KOPT-K1 (cell line): ENCODE results near the gene RALGAPA2.

Experiments used
- H3K27ac ChIP-seq: fragments of 200-600 bp; sonication (generic); 2 replicates; pipeline ENCODE4 v1.5.1; 2016; ENCODE audit warnings: antibody characterized with exemption, mild to moderate bottlenecking, low read depth, low read length; ENCODE audit not compliant: poor library complexity, severe bottlenecking
- H3K36me3 ChIP-seq: fragments of 200-600 bp; sonication (generic); 2 replicates; pipeline ENCODE4 v1.5.1; 2017; ENCODE audit warnings: antibody characterized with exemption, mild to moderate bottlenecking, low read length, moderate library complexity; ENCODE audit not compliant: insufficient read depth
- H3K9me3 ChIP-seq: fragments of 200-600 bp; sonication (generic); 2 replicates; pipeline ENCODE4 v1.5.1; 2017; ENCODE audit warnings: antibody characterized with exemption, low read length, mild to moderate bottlenecking; ENCODE audit not compliant: insufficient read depth, poor library complexity, severe bottlenecking

Gene RALGAPA2

GRCh38 chr20:20679316-20679715 lies 33.1 kb downstream of the RALGAPA2 start:
- Histone ChIP-seq H3K27ac (no peak overlapping the region), H3K36me3 (no peaks in the 10 kb centered on the region), H3K9me3 (no peaks in the 10 kb centered on the region)

GRCh38 chr20:20677186-20677585 lies 35.3 kb downstream of the RALGAPA2 start:
- no peaks in the 10 kb centered on the region for H3K36me3 ChIP-seq
- no peaks in the 10 kb centered on the region for H3K9me3 ChIP-seq
- no peak overlapping the region for H3K27ac ChIP-seq

- Histone ChIP-seq H3K36me3 (no peaks in the 10 kb centered on the region), H3K9me3 (no peaks in the 10 kb centered on the region), H3K27ac (no peak overlapping the region)
These were observed 43.8 kb downstream of the RALGAPA2 start for GRCh38 chr20:20668639-20669038.

- no peaks in the 10 kb centered on the region for H3K9me3 ChIP-seq
- no peaks in the 10 kb centered on the region for H3K36me3 ChIP-seq
- no peak overlapping the region for H3K27ac ChIP-seq
These were observed 46.1 kb downstream of the RALGAPA2 start for GRCh38 chr20:20666359-20666758.

- Histone ChIP-seq H3K27ac (no peak overlapping the region), H3K9me3 (no peaks in the 10 kb centered on the region)
These were observed 46.7 kb downstream of the RALGAPA2 start for GRCh38 chr20:20665606-20666332.

GRCh38 chr20:20664795-20665589 lies 47.5 kb downstream of the RALGAPA2 start:
- Histone ChIP-seq H3K27ac (no peak overlapping the region), H3K9me3 (no peaks in the 10 kb centered on the region), H3K36me3 (no peaks in the 10 kb centered on the region)

More at GRCh38 chr20:20665606-20666332, 46.7 kb downstream of the RALGAPA2 start:
- H3K36me3 ChIP-seq = no peaks in the 10 kb centered on the region

GRCh38 chr20:20663841-20664240 lies 48.6 kb downstream of the RALGAPA2 start:
- Histone ChIP-seq H3K27ac (no peak overlapping the region), H3K9me3 (no peaks in the 10 kb centered on the region)

GRCh38 chr20:20658871-20659431 lies 53.5 kb downstream of the RALGAPA2 start:
- Histone ChIP-seq H3K27ac (no peak overlapping the region), H3K36me3 (no peaks in the 10 kb centered on the region)

More at GRCh38 chr20:20663841-20664240, 48.6 kb downstream of the RALGAPA2 start:
- no peaks in the 10 kb centered on the region for H3K36me3 ChIP-seq

GRCh38 chr20:20658123-20658522 lies 54.3 kb downstream of the RALGAPA2 start:
- no peaks in the 10 kb centered on the region for H3K9me3 ChIP-seq
- H3K27ac ChIP-seq = no peak overlapping the region
- no peaks in the 10 kb centered on the region for H3K36me3 ChIP-seq

More at GRCh38 chr20:20658871-20659431, 53.5 kb downstream of the RALGAPA2 start:
- H3K9me3 ChIP-seq = no peaks in the 10 kb centered on the region

GRCh38 chr20:20657092-20657491 lies 55.4 kb downstream of the RALGAPA2 start:
- H3K27ac ChIP-seq = no peak overlapping the region
- no peaks in the 10 kb centered on the region for H3K9me3 ChIP-seq
- H3K36me3 ChIP-seq = no peaks in the 10 kb centered on the region

- no peak overlapping the region for H3K27ac ChIP-seq
- no peaks in the 10 kb centered on the region for H3K36me3 ChIP-seq
- H3K9me3 ChIP-seq = no peaks in the 10 kb centered on the region
These were observed 56.6 kb downstream of the RALGAPA2 start for GRCh38 chr20:20655883-20656282.

GRCh38 chr20:20649945-20650344 lies 62.5 kb downstream of the RALGAPA2 start:
- Histone ChIP-seq H3K9me3 (no peaks in the 10 kb centered on the region), H3K27ac (no peak overlapping the region), H3K36me3 (no peaks in the 10 kb centered on the region)

- no peaks in the 10 kb centered on the region for H3K36me3 ChIP-seq
- H3K9me3 ChIP-seq = no peaks in the 10 kb centered on the region
- H3K27ac ChIP-seq = no peak overlapping the region
These were observed 68.5 kb downstream of the RALGAPA2 start for GRCh38 chr20:20643927-20644326.

- Histone ChIP-seq H3K36me3 (no peaks in the 10 kb centered on the region), H3K27ac (no peak overlapping the region), H3K9me3 (no peaks in the 10 kb centered on the region)
These were observed 70.7 kb downstream of the RALGAPA2 start for GRCh38 chr20:20641783-20642182.

- Histone ChIP-seq H3K27ac (no peak overlapping the region), H3K9me3 (no peaks in the 10 kb centered on the region), H3K36me3 (peaks cover 14% of the 10 kb centered on the region; the same call in 1 of the 2 replicates)
These were observed 73.6 kb downstream of the RALGAPA2 start for GRCh38 chr20:20638878-20639277.
